Liver (tissue), 9 donors: ENCODE data around the gene TGFBR3. TPM values are rescaled to one million over a fixed set of nuclear protein-coding genes. Genes with fewer than 3 reads are reported as not detected.

ENCODE experiments used
- DNase-seq: peaks from one replicate; pipeline ENCODE4 v3.0.0-alpha.2; 2017; ENCODE audit warnings: low spot score
- H3K27ac ChIP-seq, 2 donors: one replicate each; pipeline ENCODE4 v1.7.0; 2013; ENCODE audit warnings: inconsistent platforms in 2 of 2, low read length in 2 of 2, control low read depth in 1 of 2, low read depth in 1 of 2, mild to moderate bottlenecking in 1 of 2
- H3K27me3 ChIP-seq, 4 donors: one replicate each; pipeline versions ENCODE4 v1.6.1 to v1.7.0; 2013; ENCODE audit warnings: low read length in 3 of 4, inconsistent platforms in 1 of 4, mild to moderate bottlenecking in 1 of 4, moderate library complexity in 1 of 4; ENCODE audit not compliant: control insufficient read depth in 4 of 4, insufficient read depth in 4 of 4
- H3K36me3 ChIP-seq, 4 donors: one replicate each; pipeline versions ENCODE4 v1.6.1 to v1.7.0; 2013; ENCODE audit warnings: low read length in 3 of 4, mild to moderate bottlenecking in 3 of 4, low read depth in 1 of 4, moderate library complexity in 1 of 4; ENCODE audit not compliant: control insufficient read depth in 4 of 4, insufficient read depth in 3 of 4
- H3K4me1 ChIP-seq, 4 donors: one replicate each; pipeline versions ENCODE4 v1.6.1 to v1.7.0; 2013; ENCODE audit warnings: low read length in 3 of 4, mild to moderate bottlenecking in 3 of 4, moderate library complexity in 1 of 4; ENCODE audit not compliant: control insufficient read depth in 4 of 4, insufficient read depth in 4 of 4
- H3K4me3 ChIP-seq, 3 donors: one replicate each; pipeline versions ENCODE4 v1.6.1 to v1.7.0; 2013; ENCODE audit warnings: low read length in 3 of 3, control low read depth in 1 of 3, low read depth in 1 of 3, mild to moderate bottlenecking in 1 of 3
- H3K9ac ChIP-seq, 2 donors: one replicate each; pipeline ENCODE4 v1.7.0; 2013; ENCODE audit warnings: low read length in 2 of 2, mild to moderate bottlenecking in 2 of 2, moderate library complexity in 2 of 2, control low read depth in 1 of 2, low read depth in 1 of 2
- H3K9me3 ChIP-seq, 4 donors: one replicate each; pipeline versions ENCODE4 v1.6.1 to v1.7.0; 2013; ENCODE audit warnings: low read length in 3 of 4; ENCODE audit not compliant: control insufficient read depth in 4 of 4
- ATF3 ChIP-seq: IDR thresholded peaks from 2 replicates; pipeline ENCODE4 v1.6.1; 2016; ENCODE audit warnings: antibody characterized with exemption
- EGR1 ChIP-seq, 2 donors: IDR thresholded peaks; 2 replicates each; pipeline ENCODE4 v1.6.1; 2016 to 2018; ENCODE audit warnings: antibody characterized with exemption in 2 of 2, low read depth in 2 of 2
- FOXA1 ChIP-seq: IDR thresholded peaks from 2 replicates; pipeline ENCODE4 v1.6.1; 2016; ENCODE audit warnings: antibody characterized with exemption
- FOXA2 ChIP-seq: IDR thresholded peaks from 2 replicates; pipeline ENCODE4 v1.6.1; 2016; ENCODE audit warnings: antibody characterized with exemption
- GABPA ChIP-seq, 2 donors: IDR thresholded peaks in 1 of 2; conservative IDR thresholded peaks in 1 of 2; 2 replicates each; pipeline ENCODE4 v1.6.1; 2016; ENCODE audit warnings: antibody characterized with exemption in 2 of 2, mild to moderate bottlenecking in 1 of 2, moderate library complexity in 1 of 2
- HNF4A ChIP-seq, 2 donors: conservative IDR thresholded peaks; 2 replicates each; pipeline ENCODE4 v1.6.1; 2016; ENCODE audit warnings: antibody characterized with exemption in 2 of 2, mild to moderate bottlenecking in 2 of 2
- JUND ChIP-seq, 2 donors: IDR thresholded peaks; 2 replicates each; pipeline ENCODE4 v1.6.1; 2016; ENCODE audit warnings: antibody characterized with exemption in 2 of 2
- MAX ChIP-seq: IDR thresholded peaks from 2 replicates; pipeline ENCODE4 v1.6.1; 2016; ENCODE audit warnings: antibody characterized with exemption
- RAD21 ChIP-seq, 2 donors: IDR thresholded peaks; 2 replicates each; pipeline ENCODE4 v1.6.1; 2016; ENCODE audit warnings: antibody characterized with exemption in 2 of 2, mild to moderate bottlenecking in 2 of 2
- RXRA ChIP-seq, 2 donors: IDR thresholded peaks; 2 replicates each; pipeline ENCODE4 v1.6.1; 2017 to 2018; ENCODE audit warnings: antibody characterized with exemption in 2 of 2, mild to moderate bottlenecking in 1 of 2
- SP1 ChIP-seq: IDR thresholded peaks from 2 replicates; pipeline ENCODE4 v1.6.1; 2018; ENCODE audit warnings: antibody characterized with exemption, mild to moderate bottlenecking
- TAF1 ChIP-seq: conservative IDR thresholded peaks from 2 replicates; pipeline ENCODE4 v1.6.1; 2016; ENCODE audit warnings: antibody characterized with exemption, mild to moderate bottlenecking
- WGBS: extraction: QIAGEN DNeasy Blood & Tissue Kit; methylation state at CpG from one replicate; pipeline ENCODE4 v1.1.7; 2013; 5-methylcytosine and 5-hydroxymethylcytosine counted together
- polyA plus RNA-seq, 2 donors: library from polyadenylated mRNA; stranded (reverse) in 1 of 2; unstranded in 1 of 2; fragments of 200-250 nt in 1 of 2; fragments of >200 nt in 1 of 2; fragmentation: Nextera tagmentation in 1 of 2; extraction: Ambion mirVana in 1 of 2; gene quantifications; one replicate each; pipeline versions ENCODE4 v1.2.1 to v1.2.3, GENCODE V29; 2013 to 2015
- total RNA-seq, 2 donors: library from RNA; depleted of rRNA; stranded (reverse); fragments of >200 nt; gene quantifications; one replicate each; pipeline ENCODE4 v1.2.3, GENCODE V29; 2014
- TF ChIP-seq, protein P1 (sequence below): fragments of 150-350 bp; IDR thresholded peaks from 2 replicates; pipeline ENCODE4 v1.5.1; 2017; ENCODE audit warnings: improper control_type of control experiment, low read depth, low read length; ENCODE audit not compliant: missing input control
- donor health status: healthy.
- donor health status: healthy.
- donor health status: healthy.
- donor health status: healthy.
- donor health status: healthy.

Gene TGFBR3
- total and polyA plus RNA-seq, 4 donors, result 6.1 to 19.3 (median 9.9) TPM

DNA sequence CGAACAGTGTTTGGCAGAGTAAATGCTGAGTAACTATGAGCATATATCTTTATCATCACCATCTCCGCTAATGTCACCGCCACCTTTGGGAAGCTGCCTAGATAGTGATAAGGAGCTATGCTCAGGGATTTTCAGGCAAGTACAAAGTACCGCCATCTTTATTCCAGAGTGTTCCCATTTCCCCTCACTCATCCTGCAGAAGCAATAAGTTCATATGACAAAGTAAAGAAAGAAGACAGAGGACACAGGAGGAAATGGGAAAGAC is 89.6 kb downstream of the TGFBR3 start:
- Histone ChIP-seq H3K36me3 (peaks cover 0 to 8% (median 2%) of the 10 kb centered on the region in 4 donors), H3K27ac (no peak overlapping the region), H3K4me3 (no peak overlapping the region), H3K9ac (no peak overlapping the region), H3K4me1 (peaks cover 0 to 9% (median 3%) of the 10 kb centered on the region in 4 donors), H3K9me3 (no peaks in the 10 kb centered on the region), H3K27me3 (no peaks in the 10 kb centered on the region)
- WGBS, result 98% methylated on average over 4 of the region's 4 CpGs
- no peak for DNase-seq
- TF ChIP-seq RAD21 (IDR thresholded peaks at IDR 0.05), result no peak
- no peak for TF ChIP-seq GABPA (IDR thresholded peaks at IDR 0.05 in 1 of 2, conservative IDR thresholded peaks at IDR 0.05 in 1 of 2)
- TF ChIP-seq HNF4A (conservative IDR thresholded peaks at IDR 0.05), result no peak
- TF ChIP-seq, protein P1, sequence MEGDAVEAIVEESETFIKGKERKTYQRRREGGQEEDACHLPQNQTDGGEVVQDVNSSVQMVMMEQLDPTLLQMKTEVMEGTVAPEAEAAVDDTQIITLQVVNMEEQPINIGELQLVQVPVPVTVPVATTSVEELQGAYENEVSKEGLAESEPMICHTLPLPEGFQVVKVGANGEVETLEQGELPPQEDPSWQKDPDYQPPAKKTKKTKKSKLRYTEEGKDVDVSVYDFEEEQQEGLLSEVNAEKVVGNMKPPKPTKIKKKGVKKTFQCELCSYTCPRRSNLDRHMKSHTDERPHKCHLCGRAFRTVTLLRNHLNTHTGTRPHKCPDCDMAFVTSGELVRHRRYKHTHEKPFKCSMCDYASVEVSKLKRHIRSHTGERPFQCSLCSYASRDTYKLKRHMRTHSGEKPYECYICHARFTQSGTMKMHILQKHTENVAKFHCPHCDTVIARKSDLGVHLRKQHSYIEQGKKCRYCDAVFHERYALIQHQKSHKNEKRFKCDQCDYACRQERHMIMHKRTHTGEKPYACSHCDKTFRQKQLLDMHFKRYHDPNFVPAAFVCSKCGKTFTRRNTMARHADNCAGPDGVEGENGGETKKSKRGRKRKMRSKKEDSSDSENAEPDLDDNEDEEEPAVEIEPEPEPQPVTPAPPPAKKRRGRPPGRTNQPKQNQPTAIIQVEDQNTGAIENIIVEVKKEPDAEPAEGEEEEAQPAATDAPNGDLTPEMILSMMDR, result no peak

DNA sequence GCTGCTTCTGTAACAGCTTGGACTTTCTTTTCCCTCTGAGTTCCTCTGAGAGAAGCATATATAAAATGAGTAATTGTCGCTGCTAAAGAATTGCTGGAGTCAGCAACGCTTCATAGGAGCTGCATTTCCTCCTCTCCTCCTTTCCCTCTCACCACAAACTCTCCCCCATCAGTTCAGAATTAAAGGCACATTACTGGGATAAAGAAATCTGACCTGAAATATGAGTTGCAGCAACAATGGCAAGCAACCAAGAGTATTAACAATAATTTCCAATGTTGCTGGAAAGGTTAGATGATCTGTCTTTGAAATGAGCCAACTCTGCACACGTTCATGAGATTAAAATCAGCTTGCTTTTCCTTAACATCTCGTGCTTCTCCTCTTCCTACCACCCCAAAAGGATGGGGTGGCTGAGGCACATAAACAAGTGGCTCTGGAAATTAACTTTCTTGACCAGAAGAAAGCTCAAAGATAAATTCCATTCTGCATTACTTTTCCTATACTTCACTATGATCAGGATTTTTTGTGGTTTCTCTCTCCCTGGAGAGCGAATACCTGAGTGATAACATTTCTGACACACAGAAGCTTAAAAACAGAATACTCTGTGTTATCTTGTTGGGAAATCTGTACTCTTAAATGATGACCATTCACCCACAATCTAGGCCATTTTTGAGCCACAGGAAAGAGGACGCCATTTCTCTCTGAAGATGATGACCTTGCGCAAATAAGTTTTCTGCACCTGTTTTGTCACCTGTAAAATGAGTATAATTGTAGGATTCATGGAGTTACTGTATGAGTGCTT is 90.2 kb downstream of the TGFBR3 start:
- no peaks in the 10 kb centered on the region for H3K27me3 ChIP-seq
- TF ChIP-seq MAX, result no peak
- no peak for TF ChIP-seq FOXA1
- peaks cover 0 to 8% (median 2%) of the 10 kb centered on the region in 4 donors for H3K36me3 ChIP-seq
- no peak overlapping the region for H3K4me3 ChIP-seq
- no peak overlapping the region for H3K27ac ChIP-seq
- H3K9ac ChIP-seq, result no peak overlapping the region
- DNase-seq, result no peak
- WGBS, result 85% methylated on average over 7 of the region's 7 CpGs
- H3K9me3 ChIP-seq, result no peaks in the 10 kb centered on the region
- peaks cover 0 to 10% (median 5%) of the 10 kb centered on the region in 4 donors for H3K4me1 ChIP-seq

- H3K27me3 ChIP-seq, result no peaks in the 10 kb centered on the region
- no peak for DNase-seq
- H3K4me1 ChIP-seq, result peaks cover 0 to 13% (median 5%) of the 10 kb centered on the region in 4 donors
- H3K36me3 ChIP-seq, result peaks cover 0 to 8% (median 2%) of the 10 kb centered on the region in 4 donors
- no peak overlapping the region for H3K9ac ChIP-seq
- H3K27ac ChIP-seq, result no peak overlapping the region
- no peaks in the 10 kb centered on the region for H3K9me3 ChIP-seq
- TF ChIP-seq MAX (no peak), FOXA2 (no peak)
- WGBS, result 92% methylated on average over 3 of the region's 3 CpGs
- H3K4me3 ChIP-seq, result no peak overlapping the region
Measured at GRCh38 chr1:91793877-91794276, 92.1 kb downstream of the TGFBR3 start.

DNA sequence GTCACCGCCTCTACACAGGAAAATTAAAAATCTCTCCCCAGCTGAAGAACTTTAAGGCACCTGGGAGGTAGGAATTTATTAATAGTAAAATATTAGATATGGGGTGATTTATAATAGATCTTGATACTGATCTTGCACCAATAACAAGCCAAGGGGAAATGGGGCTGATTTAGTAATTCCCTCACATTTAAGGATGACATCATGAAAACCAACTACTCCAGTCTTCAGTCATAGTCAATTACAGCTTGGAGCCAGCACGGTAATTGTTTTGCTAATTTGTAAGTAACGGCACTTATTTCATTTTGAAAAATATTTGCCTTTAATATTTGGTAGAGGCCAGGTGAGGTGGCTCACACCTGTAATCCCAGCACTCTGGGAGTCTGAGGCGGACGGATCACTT is 92.8 kb downstream of the TGFBR3 start:
- Histone ChIP-seq H3K4me1 (peaks cover 0 to 13% (median 7%) of the 10 kb centered on the region in 4 donors), H3K27ac (no peak overlapping the region), H3K36me3 (peaks cover 0 to 8% (median 2%) of the 10 kb centered on the region in 4 donors), H3K9me3 (no peaks in the 10 kb centered on the region), H3K27me3 (no peaks in the 10 kb centered on the region), H3K4me3 (no peak overlapping the region), H3K9ac (no peak overlapping the region)
- DNase-seq, result no peak
- TF ChIP-seq TAF1, result no peak
- no peak for TF ChIP-seq FOXA2
- no peak for TF ChIP-seq FOXA1
- no peak for TF ChIP-seq EGR1 (IDR thresholded peaks at IDR 0.05; ENCODE audit: low read depth in 2 of 2)
- TF ChIP-seq RXRA (IDR thresholded peaks at IDR 0.05), result no peak
- TF ChIP-seq JUND (IDR thresholded peaks at IDR 0.05), result no peak
- TF ChIP-seq GABPA (IDR thresholded peaks at IDR 0.05 in 1 of 2, conservative IDR thresholded peaks at IDR 0.05 in 1 of 2), result no peak
- TF ChIP-seq MAX, result no peak
- no peak for TF ChIP-seq RAD21 (IDR thresholded peaks at IDR 0.05)
- no peak for TF ChIP-seq ATF3
- TF ChIP-seq SP1, result no peak
- 97% methylated on average over 5 of the region's 5 CpGs for WGBS
